HEK293 (cell line): ENCODE data around the gene UGT2A3.
A peak's percentile ranks its signal among the peaks of the same experiment; 100 is the strongest.

Source experiments
- CTCF ChIA-PET: fragments of 350-600 bp; formaldehyde crosslinking; extraction: SDS; loops from one replicate; lab custom pipeline; 2021; ENCODE audit warnings: antibody characterized with exemption; lab: Yijun Ruan, JAX
- POLR2A ChIA-PET: fragments of 300-600 bp; formaldehyde crosslinking; extraction: SDS; loops from one replicate; lab custom pipeline; 2020; ENCODE audit warnings: antibody characterized with exemption, inconsistent platforms; lab: Yijun Ruan, JAX
- H3K27ac ChIP-seq: fragments of 200-500 bp; sonication (Bioruptor generic); 2 replicates; pipeline ENCODE4 v1.5.1; 2014; ENCODE audit warnings: low read depth, low read length, control low read depth, inconsistent platforms; ENCODE audit errors: extremely low read depth
- H3K36me3 ChIP-seq, 2 experiments: fragments of 200-500 bp in 1 of 2; sonication (Bioruptor generic) in 1 of 2; 1 replicate in 1 of 2; 2 replicates in 1 of 2; pipeline ENCODE4 v1.5.1; 2014 to 2017; ENCODE audit warnings: inconsistent platforms in 2 of 2, low read length in 2 of 2; ENCODE audit not compliant: control insufficient read depth in 2 of 2, insufficient read depth in 1 of 2
- H3K4me1 ChIP-seq: fragments of 200-500 bp; sonication (Bioruptor generic); 2 replicates; pipeline ENCODE4 v1.5.1; 2014; ENCODE audit warnings: mild to moderate bottlenecking, low read length, inconsistent platforms; ENCODE audit not compliant: control insufficient read depth, insufficient read depth
- H3K4me3 ChIP-seq: 2 replicates; pipeline ENCODE4 v1.5.1; 2011; ENCODE audit warnings: low read depth, mild to moderate bottlenecking, control low read depth, low read length, moderate library complexity
- H3K9me3 ChIP-seq: fragments of 200-500 bp; sonication (Bioruptor generic); 2 replicates; pipeline ENCODE4 v1.5.1; 2014; ENCODE audit warnings: low read depth, low read length, inconsistent platforms; ENCODE audit not compliant: control insufficient read depth, insufficient read depth
- BCL11A ChIP-seq: fragments of 450-650 bp; formaldehyde crosslinking; IDR thresholded peaks from 2 replicates; pipeline ENCODE4 v1.5.1; 2016; ENCODE audit warnings: low read depth, missing biosample characterization, missing genetic modification characterization
- BCL11B ChIP-seq: fragments of 450-650 bp; formaldehyde crosslinking; IDR thresholded peaks from 2 replicates; pipeline ENCODE4 v1.5.1; 2016; ENCODE audit warnings: low read depth, missing biosample characterization, missing genetic modification characterization
- OVOL3 ChIP-seq: fragments of 450-650 bp; formaldehyde crosslinking; IDR thresholded peaks from 2 replicates; pipeline ENCODE4 v1.5.1; 2016; ENCODE audit warnings: missing biosample characterization, missing genetic modification characterization
- SALL2 ChIP-seq: fragments of 450-650 bp; formaldehyde crosslinking; IDR thresholded peaks from 2 replicates; pipeline ENCODE4 v1.5.0; 2017; ENCODE audit warnings: missing biosample characterization, mild to moderate bottlenecking, missing genetic modification characterization, borderline replicate concordance
- ZBTB8A ChIP-seq: fragments of 450-650 bp; formaldehyde crosslinking; IDR thresholded peaks from 2 replicates; pipeline ENCODE4 v1.5.1; 2016; ENCODE audit warnings: missing biosample characterization, missing genetic modification characterization
- ZNF140 ChIP-seq: fragments of 450-650 bp; formaldehyde crosslinking; IDR thresholded peaks from 2 replicates; pipeline ENCODE4 v1.5.1; 2016; ENCODE audit warnings: missing biosample characterization, missing genetic modification characterization
- ZNF23 ChIP-seq: fragments of 450-650 bp; formaldehyde crosslinking; IDR thresholded peaks from 2 replicates; pipeline ENCODE4 v1.5.1; 2016; ENCODE audit warnings: missing biosample characterization, missing genetic modification characterization, borderline replicate concordance
- ZNF266 ChIP-seq: fragments of 450-650 bp; formaldehyde crosslinking; IDR thresholded peaks from 2 replicates; pipeline ENCODE4 v1.5.1; 2016; ENCODE audit warnings: missing biosample characterization, missing genetic modification characterization, low read depth
- ZNF292 ChIP-seq: fragments of 450-650 bp; formaldehyde crosslinking; IDR thresholded peaks from 2 replicates; pipeline ENCODE4 v1.5.1; 2016; ENCODE audit warnings: low read depth, missing biosample characterization, missing genetic modification characterization, borderline replicate concordance
- ZNF394 ChIP-seq: fragments of 450-650 bp; formaldehyde crosslinking; IDR thresholded peaks from 2 replicates; pipeline ENCODE4 v1.5.1; 2016; ENCODE audit warnings: missing biosample characterization, missing genetic modification characterization, mild to moderate bottlenecking, moderate library complexity, borderline replicate concordance
- ZNF426 ChIP-seq: fragments of 450-650 bp; formaldehyde crosslinking; IDR thresholded peaks from 2 replicates; pipeline ENCODE4 v1.5.1; 2017; ENCODE audit warnings: missing biosample characterization, missing genetic modification characterization, mild to moderate bottlenecking, inconsistent platforms, moderate library complexity
- ZNF433 ChIP-seq: fragments of 450-650 bp; formaldehyde crosslinking; IDR thresholded peaks from 2 replicates; pipeline ENCODE4 v1.5.1; 2016; ENCODE audit warnings: missing biosample characterization, missing genetic modification characterization, low read depth
- ZNF488 ChIP-seq: fragments of 450-650 bp; formaldehyde crosslinking; IDR thresholded peaks from 2 replicates; pipeline ENCODE4 v1.5.1; 2016; ENCODE audit warnings: missing biosample characterization, missing genetic modification characterization
- ZNF514 ChIP-seq: fragments of 450-650 bp; formaldehyde crosslinking; IDR thresholded peaks from 2 replicates; pipeline ENCODE4 v1.5.1; 2016; ENCODE audit warnings: missing biosample characterization, missing genetic modification characterization
- ZNF521 ChIP-seq: fragments of 450-650 bp; formaldehyde crosslinking; IDR thresholded peaks from 2 replicates; pipeline ENCODE4 v1.5.1; 2017; ENCODE audit warnings: missing biosample characterization, mild to moderate bottlenecking, missing genetic modification characterization
- ZNF555 ChIP-seq: fragments of 450-650 bp; formaldehyde crosslinking; conservative IDR thresholded peaks from 2 replicates; pipeline ENCODE4 v1.5.1; 2017; ENCODE audit warnings: missing biosample characterization, mild to moderate bottlenecking, missing genetic modification characterization, inconsistent platforms
- ZNF623 ChIP-seq: fragments of 450-650 bp; formaldehyde crosslinking; IDR thresholded peaks from 2 replicates; pipeline ENCODE4 v1.5.1; 2016; ENCODE audit warnings: missing biosample characterization, missing genetic modification characterization
- ZNF654 ChIP-seq: fragments of 450-650 bp; formaldehyde crosslinking; IDR thresholded peaks from 2 replicates; pipeline ENCODE4 v1.5.1; 2016; ENCODE audit warnings: low read depth, missing biosample characterization, missing genetic modification characterization
- ZNF658 ChIP-seq: fragments of 450-650 bp; formaldehyde crosslinking; IDR thresholded peaks from 2 replicates; pipeline ENCODE4; 2016; ENCODE audit warnings: missing biosample characterization, missing genetic modification characterization
- ZNF664 ChIP-seq: fragments of 450-650 bp; formaldehyde crosslinking; IDR thresholded peaks from 2 replicates; pipeline ENCODE4 v1.5.1; 2016; ENCODE audit warnings: missing biosample characterization, missing genetic modification characterization
- ZNF677 ChIP-seq: fragments of 450-650 bp; IDR thresholded peaks from 2 replicates; pipeline ENCODE4 v1.5.0; 2018; ENCODE audit warnings: missing biosample characterization, mild to moderate bottlenecking, missing genetic modification characterization, moderate library complexity
- ZNF701 ChIP-seq: fragments of 450-650 bp; formaldehyde crosslinking; IDR thresholded peaks from 2 replicates; pipeline ENCODE4 v1.5.1; 2016; ENCODE audit warnings: missing biosample characterization, missing genetic modification characterization
- ZNF76 ChIP-seq: fragments of 450-650 bp; formaldehyde crosslinking; IDR thresholded peaks from 2 replicates; pipeline ENCODE4; 2016; ENCODE audit warnings: low read depth, missing biosample characterization, missing genetic modification characterization, borderline replicate concordance
- ZSCAN23 ChIP-seq: fragments of 450-650 bp; formaldehyde crosslinking; IDR thresholded peaks from 2 replicates; pipeline ENCODE4 v1.5.1; 2016; ENCODE audit warnings: missing biosample characterization, missing genetic modification characterization
- TF ChIP-seq, protein P1 (sequence below): fragments of 450-650 bp; formaldehyde crosslinking; IDR thresholded peaks from 2 replicates; pipeline ENCODE4 v1.5.1; 2016; ENCODE audit warnings: missing biosample characterization, missing genetic modification characterization
- TF ChIP-seq, protein P2 (sequence below): fragments of 450-650 bp; formaldehyde crosslinking; conservative IDR thresholded peaks from 2 replicates; pipeline ENCODE4 v1.5.1; 2016; ENCODE audit warnings: low read depth, missing biosample characterization, missing genetic modification characterization

The UGT2A3 gene

DNA sequence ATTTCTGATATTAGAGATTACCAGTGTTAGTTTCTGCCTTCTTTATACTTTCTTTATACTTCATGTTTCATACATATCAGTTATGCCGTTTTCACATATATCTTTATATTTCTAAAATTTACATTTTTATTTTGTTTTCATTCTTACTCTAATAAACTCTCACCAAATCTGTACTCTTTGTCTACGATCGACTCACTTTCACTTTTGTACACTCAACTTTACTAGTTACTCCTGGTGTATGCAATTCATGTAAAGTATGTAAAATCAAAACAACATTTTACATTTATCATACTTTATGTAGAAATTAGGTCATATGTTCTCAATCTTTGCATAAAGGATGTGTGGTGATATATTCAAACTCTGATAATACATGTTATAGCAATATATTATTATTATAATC is 59.9 kb downstream of the UGT2A3 start:
- CTCF ChIA-PET, result no interaction called here
- no peaks in the 10 kb centered on the region for H3K36me3 ChIP-seq
- H3K27ac ChIP-seq, result no peak overlapping the region
- no peaks in the 10 kb centered on the region for H3K9me3 ChIP-seq
- TF ChIP-seq ZNF433 (tag by site-specific recombination) (no peak), ZNF488 (tag by site-specific recombination) (no peak), ZNF76 (tag by site-specific recombination) (no peak), ZNF677 (tag by site-specific recombination) (no peak), ZNF23 (no peak), ZNF514 (tag by site-specific recombination) (no peak), BCL11B (tag by site-specific recombination) (no peak), SALL2 (no peak), ZSCAN23 (tag by site-specific recombination) (no peak), ZNF521 (tag by site-specific recombination) (no peak), BCL11A (tag by site-specific recombination) (no peak)
- TF ChIP-seq, protein P1, sequence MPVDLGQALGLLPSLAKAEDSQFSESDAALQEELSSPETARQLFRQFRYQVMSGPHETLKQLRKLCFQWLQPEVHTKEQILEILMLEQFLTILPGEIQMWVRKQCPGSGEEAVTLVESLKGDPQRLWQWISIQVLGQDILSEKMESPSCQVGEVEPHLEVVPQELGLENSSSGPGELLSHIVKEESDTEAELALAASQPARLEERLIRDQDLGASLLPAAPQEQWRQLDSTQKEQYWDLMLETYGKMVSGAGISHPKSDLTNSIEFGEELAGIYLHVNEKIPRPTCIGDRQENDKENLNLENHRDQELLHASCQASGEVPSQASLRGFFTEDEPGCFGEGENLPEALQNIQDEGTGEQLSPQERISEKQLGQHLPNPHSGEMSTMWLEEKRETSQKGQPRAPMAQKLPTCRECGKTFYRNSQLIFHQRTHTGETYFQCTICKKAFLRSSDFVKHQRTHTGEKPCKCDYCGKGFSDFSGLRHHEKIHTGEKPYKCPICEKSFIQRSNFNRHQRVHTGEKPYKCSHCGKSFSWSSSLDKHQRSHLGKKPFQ (tag by site-specific recombination), result no peak
- H3K4me3 ChIP-seq, result no peak overlapping the region
- H3K4me1 ChIP-seq, result no peaks in the 10 kb centered on the region
- POLR2A ChIA-PET, result no interaction called here

DNA sequence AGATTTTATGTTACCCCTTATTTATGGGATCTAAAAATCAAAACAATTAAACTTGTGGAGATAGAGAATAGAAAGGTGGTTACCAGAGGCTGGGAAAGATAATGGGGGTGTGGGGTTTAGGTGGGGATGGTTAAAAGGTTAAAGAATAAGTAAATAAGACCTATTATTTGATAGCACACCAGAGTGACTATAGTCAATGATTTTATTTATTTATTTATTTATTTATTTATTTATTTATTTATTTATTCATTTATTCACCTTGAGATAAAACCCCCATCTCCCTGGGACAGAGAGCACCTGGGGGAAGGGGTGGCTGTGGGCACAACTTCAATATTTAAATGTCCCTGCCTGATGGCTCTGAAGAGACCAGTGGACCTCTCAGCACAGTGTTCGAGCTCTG is 66.1 kb downstream of the UGT2A3 start:
- no peak overlapping the region for H3K27ac ChIP-seq
- ChIA-PET POLR2A (no interaction called here), CTCF (no interaction called here)
- no peaks in the 10 kb centered on the region for H3K9me3 ChIP-seq
- H3K36me3 ChIP-seq, result no peaks in the 10 kb centered on the region
- TF ChIP-seq ZNF140 (tag by site-specific recombination) (peak; percentile 27; the same call in 1 of the 2 replicates), ZNF266 (tag by site-specific recombination) (no peak), ZNF623 (tag by site-specific recombination) (0 out of 2 replicates have a peak, but pooled peaks have one; percentile 34), ZNF654 (tag by site-specific recombination) (peak; percentile 10; the same call in 1 of the 2 replicates), ZNF701 (tag by site-specific recombination) (no peak), ZBTB8A (tag by site-specific recombination) (peak; percentile 38; the same call in 1 of the 2 replicates), ZNF292 (tag by site-specific recombination) (no peak), ZNF426 (tag by site-specific recombination) (peak; percentile 53), ZNF664 (tag by site-specific recombination) (0 out of 2 replicates have a peak, but pooled peaks have one; percentile 8), ZNF555 (peak; percentile 39), ZNF394 (tag by site-specific recombination) (peak; percentile 78; the same call in 1 of the 2 replicates), ZNF658 (tag by site-specific recombination) (no peak), OVOL3 (no peak)
- TF ChIP-seq, protein P2, sequence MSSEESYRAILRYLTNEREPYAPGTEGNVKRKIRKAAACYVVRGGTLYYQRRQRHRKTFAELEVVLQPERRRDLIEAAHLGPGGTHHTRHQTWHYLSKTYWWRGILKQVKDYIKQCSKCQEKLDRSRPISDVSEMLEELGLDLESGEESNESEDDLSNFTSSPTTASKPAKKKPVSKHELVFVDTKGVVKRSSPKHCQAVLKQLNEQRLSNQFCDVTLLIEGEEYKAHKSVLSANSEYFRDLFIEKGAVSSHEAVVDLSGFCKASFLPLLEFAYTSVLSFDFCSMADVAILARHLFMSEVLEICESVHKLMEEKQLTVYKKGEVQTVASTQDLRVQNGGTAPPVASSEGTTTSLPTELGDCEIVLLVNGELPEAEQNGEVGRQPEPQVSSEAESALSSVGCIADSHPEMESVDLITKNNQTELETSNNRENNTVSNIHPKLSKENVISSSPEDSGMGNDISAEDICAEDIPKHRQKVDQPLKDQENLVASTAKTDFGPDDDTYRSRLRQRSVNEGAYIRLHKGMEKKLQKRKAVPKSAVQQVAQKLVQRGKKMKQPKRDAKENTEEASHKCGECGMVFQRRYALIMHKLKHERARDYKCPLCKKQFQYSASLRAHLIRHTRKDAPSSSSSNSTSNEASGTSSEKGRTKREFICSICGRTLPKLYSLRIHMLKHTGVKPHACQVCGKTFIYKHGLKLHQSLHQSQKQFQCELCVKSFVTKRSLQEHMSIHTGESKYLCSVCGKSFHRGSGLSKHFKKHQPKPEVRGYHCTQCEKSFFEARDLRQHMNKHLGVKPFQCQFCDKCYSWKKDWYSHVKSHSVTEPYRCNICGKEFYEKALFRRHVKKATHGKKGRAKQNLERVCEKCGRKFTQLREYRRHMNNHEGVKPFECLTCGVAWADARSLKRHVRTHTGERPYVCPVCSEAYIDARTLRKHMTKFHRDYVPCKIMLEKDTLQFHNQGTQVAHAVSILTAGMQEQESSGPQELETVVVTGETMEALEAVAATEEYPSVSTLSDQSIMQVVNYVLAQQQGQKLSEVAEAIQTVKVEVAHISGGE (tag by site-specific recombination), result peak; percentile 63
- no peak overlapping the region for H3K4me3 ChIP-seq
- H3K4me1 ChIP-seq, result no peaks in the 10 kb centered on the region
